ENCODE results near the gene ALOX15B. TPM values are rescaled to one million over a fixed set of nuclear protein-coding genes. Genes with fewer than 3 reads are reported as not detected.

The ALOX15B gene
- total and polyA plus RNA-seq, 9 of the 15 experiments (the other 6 are each of a cell fraction or from before 2014, with no cell fraction given): 0.04 TPM; not detected in 8

GRCh38 chr17:8016632-8017424, 22.0 kb upstream of the ALOX15B start:
- Histone ChIP-seq H3K9me3 (replicated peaks; ENCODE audit: control insufficient read depth, insufficient read depth, low read depth, low read length) (no peaks in the 10 kb centered on the region), H3K27ac (ENCODE audit: extremely low read depth, low read depth, low read length) (no peak overlapping the region), H3K36me3 (ENCODE audit: control insufficient read depth, insufficient read depth, low read length) (no peaks in the 10 kb centered on the region), H3K9ac (ENCODE audit: insufficient read depth in 1 of 2, low read depth in 2 of 2, low read length in 2 of 2) (no peak overlapping the region), H3K4me3 (no peak overlapping the region), H3K4me2 (ENCODE audit: insufficient read depth, low read length) (no peak overlapping the region), H3K4me1 (replicated peaks in 1 of 2; ENCODE audit: control insufficient read depth in 2 of 2, insufficient read depth in 2 of 2, low read length in 2 of 2) (peaks cover 0 to 13% of the 10 kb centered on the region in 2 experiments; a peak in 2 of 5 replicates), H3K9me1 (ENCODE audit: control insufficient read depth, insufficient read depth, low read length) (no peaks in the 10 kb centered on the region), H3K27me3 (ENCODE audit: control insufficient read depth in 2 of 2, insufficient read depth in 2 of 2, low read length in 2 of 2) (peaks cover 9 to 71% of the 10 kb centered on the region in 2 experiments; a peak in 4 of 5 replicates), H4K20me1 (replicated peaks; ENCODE audit: control insufficient read depth, insufficient read depth, low read length) (no peaks in the 10 kb centered on the region), H2AFZ (ENCODE audit: low read depth, low read length) (no peak overlapping the region), H3K79me2 (ENCODE audit: control insufficient read depth, insufficient read depth, low read length) (no peaks in the 10 kb centered on the region)
- ChIA-PET CTCF (ENCODE audit: low intra/inter-chr PET ratio) (interaction anchor here (0.6 to 3.1 kb wide), 4 partner anchors 24 to 273 kb away, joined by 3 to 17 read pairs (median 10); no protein-coding TSS in a partner anchor), POLR2A (interaction anchor here (0.6 kb wide), 1 partner anchor 387 kb away, joined by 6 read pairs; the partner anchor contains the start of gene SHBG)
- intact Hi-C loops (cut with micrococcal nuclease) (loop anchor here (1.0 kb wide), 1 partner anchor 40 kb away; no protein-coding TSS in a partner anchor), in situ Hi-C loops (cut with MboI) (no loop called here)
- BruUV-seq (replicated peaks): no TSS peak
- ATAC-seq (peak; percentile 95), DNase-seq (ENCODE audit: extremely low read depth in 1 of 4, low spot score in 3 of 4) (peak; percentile 53 to 60 (median 57)), FAIRE-seq (peak; percentile 72)
- WGBS (ENCODE audit: insufficient coverage, low coverage, missing lambda C conversion rate): 12% methylated on average over 8 of the region's 12 CpGs
- peak; percentile 52; the same call in 1 of the 2 replicates for TF ChIP-seq REST (IDR thresholded peaks at IDR 0.05; ENCODE audit: borderline replicate concordance)
- TF ChIP-seq REST (CRISPR knock-in tag; IDR thresholded peaks at IDR 0.05; ENCODE audit: low read depth): no peak
- no peak for TF ChIP-seq NFIC (IDR thresholded peaks at IDR 0.05)
- TF ChIP-seq SNIP1 (IDR thresholded peaks at IDR 0.05; ENCODE audit: low read depth): no peak
- peak; percentile 42; the same call in 1 of the 2 replicates for TF ChIP-seq SMC3 (conservative IDR thresholded peaks at IDR 0.05; ENCODE audit: insufficient read depth, low read depth, low read length)
- 0 out of 2 replicates have a peak, but pooled peaks have one; percentile 14 for TF ChIP-seq CC2D1A (IDR thresholded peaks at IDR 0.05)
- TF ChIP-seq NRF1 (conservative IDR thresholded peaks at IDR 0.05 in 1 of 2, IDR thresholded peaks at IDR 0.05 in 1 of 2): peak; percentile 53 to 60
- no peak for TF ChIP-seq MCM7 (IDR thresholded peaks at IDR 0.05)
- TF ChIP-seq LARP7 (IDR thresholded peaks at IDR 0.05): no peak
- TF ChIP-seq THAP12 (CRISPR knock-in tag; IDR thresholded peaks at IDR 0.05): no peak
